ENCODE results near the gene DDC.

DNA sequence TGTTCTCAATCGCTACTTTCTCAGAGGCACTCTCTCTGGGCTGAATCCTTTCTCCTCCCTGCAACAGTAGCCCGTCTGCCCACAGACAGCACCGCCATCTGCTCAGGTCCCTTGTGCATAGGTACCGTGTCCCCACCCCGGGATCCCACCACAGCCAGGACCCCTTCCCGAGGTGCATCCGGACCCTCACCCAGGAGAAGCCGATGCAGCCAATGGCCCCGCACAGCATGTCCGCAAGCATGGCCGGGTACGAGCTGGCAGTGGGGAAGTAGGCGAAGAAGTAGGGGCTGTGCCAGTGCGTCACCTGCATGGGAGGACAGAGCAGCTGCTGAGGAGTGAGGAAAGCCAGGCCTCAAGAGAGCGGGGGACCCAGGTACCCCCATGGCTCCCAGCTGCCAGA is 25.5 kb downstream of the DDC start:
- TF ChIP-seq, protein P1, sequence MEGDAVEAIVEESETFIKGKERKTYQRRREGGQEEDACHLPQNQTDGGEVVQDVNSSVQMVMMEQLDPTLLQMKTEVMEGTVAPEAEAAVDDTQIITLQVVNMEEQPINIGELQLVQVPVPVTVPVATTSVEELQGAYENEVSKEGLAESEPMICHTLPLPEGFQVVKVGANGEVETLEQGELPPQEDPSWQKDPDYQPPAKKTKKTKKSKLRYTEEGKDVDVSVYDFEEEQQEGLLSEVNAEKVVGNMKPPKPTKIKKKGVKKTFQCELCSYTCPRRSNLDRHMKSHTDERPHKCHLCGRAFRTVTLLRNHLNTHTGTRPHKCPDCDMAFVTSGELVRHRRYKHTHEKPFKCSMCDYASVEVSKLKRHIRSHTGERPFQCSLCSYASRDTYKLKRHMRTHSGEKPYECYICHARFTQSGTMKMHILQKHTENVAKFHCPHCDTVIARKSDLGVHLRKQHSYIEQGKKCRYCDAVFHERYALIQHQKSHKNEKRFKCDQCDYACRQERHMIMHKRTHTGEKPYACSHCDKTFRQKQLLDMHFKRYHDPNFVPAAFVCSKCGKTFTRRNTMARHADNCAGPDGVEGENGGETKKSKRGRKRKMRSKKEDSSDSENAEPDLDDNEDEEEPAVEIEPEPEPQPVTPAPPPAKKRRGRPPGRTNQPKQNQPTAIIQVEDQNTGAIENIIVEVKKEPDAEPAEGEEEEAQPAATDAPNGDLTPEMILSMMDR (IDR thresholded peaks at IDR 0.05; ENCODE audit: extremely low read depth in 1 of 2, insufficient read depth in 1 of 2, low read depth in 1 of 2, low read length in 2 of 2) = no peak
- TF ChIP-seq POLR2A (IDR thresholded peaks at IDR 0.05; ENCODE audit: low read depth, low read length) (no peak), EZH2 (IDR thresholded peaks at IDR 0.05; ENCODE audit: borderline replicate concordance, low read depth, low read length, severe bottlenecking) (no peak), POLR2AphosphoS5 (IDR thresholded peaks at IDR 0.05; ENCODE audit: insufficient read depth, low read depth, low read length) (no peak), GATA2 (IDR thresholded peaks at IDR 0.05; ENCODE audit: insufficient read depth, insufficient read length, low read depth, low read length) (no peak), FOS (IDR thresholded peaks at IDR 0.05; ENCODE audit: borderline replicate concordance, insufficient read depth, low read length) (no peak)
- TF ChIP-seq, protein P2, sequence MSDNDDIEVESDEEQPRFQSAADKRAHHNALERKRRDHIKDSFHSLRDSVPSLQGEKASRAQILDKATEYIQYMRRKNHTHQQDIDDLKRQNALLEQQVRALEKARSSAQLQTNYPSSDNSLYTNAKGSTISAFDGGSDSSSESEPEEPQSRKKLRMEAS (IDR thresholded peaks at IDR 0.05; ENCODE audit: insufficient read depth, insufficient read length) = no peak
